ENCODE measurements around the gene CDH22. TPM values are rescaled to one million over a fixed set of nuclear protein-coding genes. Genes with fewer than 3 reads are reported as not detected.

CDH22 gene
- total and polyA plus RNA-seq, 9 of the 15 experiments (the other 6 are each of a cell fraction or from before 2014, with no cell fraction given), result 0.07 to 0.08 TPM; not detected in 7

DNA sequence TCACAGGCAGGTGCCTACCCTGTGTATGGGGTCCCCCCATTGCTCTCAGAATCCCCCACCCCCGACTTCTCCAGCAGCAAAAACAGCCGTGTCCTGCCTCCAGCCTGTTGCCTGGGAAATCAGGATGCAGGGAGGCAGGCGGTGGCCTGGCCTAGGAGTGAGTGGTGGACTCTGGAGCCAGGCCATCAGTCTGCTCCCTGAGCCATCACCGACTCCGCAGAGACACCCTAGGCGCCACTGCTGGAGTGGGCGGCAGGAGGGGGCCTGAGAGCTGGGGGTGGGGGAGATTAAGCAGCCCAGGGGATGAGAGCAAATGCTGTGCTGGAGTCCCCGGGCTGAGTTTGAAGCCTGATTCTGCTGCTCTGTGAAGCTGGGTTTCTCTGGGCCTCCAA lies 97.0 kb downstream of the CDH22 start:
- no peaks in the 10 kb centered on the region for H3K36me3 ChIP-seq (ENCODE audit: control insufficient read depth, insufficient read depth, low read length)
- H3K9me3 ChIP-seq (replicated peaks; ENCODE audit: control insufficient read depth, insufficient read depth, low read depth, low read length), result no peaks in the 10 kb centered on the region
- H3K4me2 ChIP-seq (ENCODE audit: insufficient read depth, low read length), result no peak overlapping the region
- no peaks in the 10 kb centered on the region for H3K79me2 ChIP-seq (ENCODE audit: control insufficient read depth, insufficient read depth, low read length)
- peaks cover 24 to 48% of the 10 kb centered on the region in 2 experiments for H3K27me3 ChIP-seq (ENCODE audit: control insufficient read depth in 2 of 2, insufficient read depth in 2 of 2, low read length in 2 of 2)
- intact Hi-C loops (cut with micrococcal nuclease), result no loop called here
- H2AFZ ChIP-seq (ENCODE audit: low read depth, low read length), result no peak overlapping the region
- peaks cover 20 to 29% of the 10 kb centered on the region in 2 experiments; a peak in 4 of 5 replicates for H3K4me1 ChIP-seq (replicated peaks in 1 of 2; ENCODE audit: control insufficient read depth in 2 of 2, insufficient read depth in 2 of 2, low read length in 2 of 2)
- CTCF ChIA-PET (ENCODE audit: low intra/inter-chr PET ratio), result no interaction called here
- no peak overlapping the region for H3K4me3 ChIP-seq
- H3K27ac ChIP-seq (ENCODE audit: extremely low read depth, low read depth, low read length), result no peak overlapping the region
- POLR2A ChIA-PET, result interaction anchor here (0.6 kb wide), 1 partner anchor 23 kb away, joined by 3 read pairs; no protein-coding TSS in a partner anchor
- in situ Hi-C loops (cut with MboI), result no loop called here
- no TSS peak for BruUV-seq (replicated peaks)
- H3K9me1 ChIP-seq (ENCODE audit: control insufficient read depth, insufficient read depth, low read length), result no peaks in the 10 kb centered on the region
- WGBS (ENCODE audit: insufficient coverage, low coverage, missing lambda C conversion rate), result 0% methylated on average over 6 of the region's 8 CpGs
- peaks cover 20% of the 10 kb centered on the region for H4K20me1 ChIP-seq (replicated peaks; ENCODE audit: control insufficient read depth, insufficient read depth, low read length)
- DNase-seq (ENCODE audit: extremely low read depth in 1 of 4, low spot score in 3 of 4), result no peak
- H3K9ac ChIP-seq (ENCODE audit: insufficient read depth in 1 of 2, low read depth in 2 of 2, low read length in 2 of 2), result no peak overlapping the region
- no peak for ATAC-seq
- no peak for FAIRE-seq
- TF ChIP-seq, protein P1, sequence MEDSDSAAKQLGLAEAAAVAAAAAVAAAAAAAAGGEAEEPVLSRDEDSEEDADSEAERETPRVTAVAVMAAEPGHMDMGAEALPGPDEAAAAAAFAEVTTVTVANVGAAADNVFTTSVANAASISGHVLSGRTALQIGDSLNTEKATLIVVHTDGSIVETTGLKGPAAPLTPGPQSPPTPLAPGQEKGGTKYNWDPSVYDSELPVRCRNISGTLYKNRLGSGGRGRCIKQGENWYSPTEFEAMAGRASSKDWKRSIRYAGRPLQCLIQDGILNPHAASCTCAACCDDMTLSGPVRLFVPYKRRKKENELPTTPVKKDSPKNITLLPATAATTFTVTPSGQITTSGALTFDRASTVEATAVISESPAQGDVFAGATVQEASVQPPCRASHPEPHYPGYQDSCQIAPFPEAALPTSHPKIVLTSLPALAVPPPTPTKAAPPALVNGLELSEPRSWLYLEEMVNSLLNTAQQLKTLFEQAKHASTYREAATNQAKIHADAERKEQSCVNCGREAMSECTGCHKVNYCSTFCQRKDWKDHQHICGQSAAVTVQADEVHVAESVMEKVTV (CRISPR knock-in tag; IDR thresholded peaks at IDR 0.05), result no peak
- TF ChIP-seq SUPT5H (IDR thresholded peaks at IDR 0.05), result no peak
- no peak for TF ChIP-seq IFI16 (CRISPR knock-in tag; IDR thresholded peaks at IDR 0.05)
- no peak for TF ChIP-seq SAFB2 (IDR thresholded peaks at IDR 0.05; ENCODE audit: borderline replicate concordance, low read depth, low read length, severe bottlenecking)
- TF ChIP-seq, protein P2, sequence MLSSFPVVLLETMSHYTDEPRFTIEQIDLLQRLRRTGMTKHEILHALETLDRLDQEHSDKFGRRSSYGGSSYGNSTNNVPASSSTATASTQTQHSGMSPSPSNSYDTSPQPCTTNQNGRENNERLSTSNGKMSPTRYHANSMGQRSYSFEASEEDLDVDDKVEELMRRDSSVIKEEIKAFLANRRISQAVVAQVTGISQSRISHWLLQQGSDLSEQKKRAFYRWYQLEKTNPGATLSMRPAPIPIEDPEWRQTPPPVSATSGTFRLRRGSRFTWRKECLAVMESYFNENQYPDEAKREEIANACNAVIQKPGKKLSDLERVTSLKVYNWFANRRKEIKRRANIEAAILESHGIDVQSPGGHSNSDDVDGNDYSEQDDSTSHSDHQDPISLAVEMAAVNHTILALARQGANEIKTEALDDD (IDR thresholded peaks at IDR 0.05), result no peak
- no peak for TF ChIP-seq ZNF347 (CRISPR knock-in tag; IDR thresholded peaks at IDR 0.05; ENCODE audit: low read depth)
- TF ChIP-seq, protein P3, sequence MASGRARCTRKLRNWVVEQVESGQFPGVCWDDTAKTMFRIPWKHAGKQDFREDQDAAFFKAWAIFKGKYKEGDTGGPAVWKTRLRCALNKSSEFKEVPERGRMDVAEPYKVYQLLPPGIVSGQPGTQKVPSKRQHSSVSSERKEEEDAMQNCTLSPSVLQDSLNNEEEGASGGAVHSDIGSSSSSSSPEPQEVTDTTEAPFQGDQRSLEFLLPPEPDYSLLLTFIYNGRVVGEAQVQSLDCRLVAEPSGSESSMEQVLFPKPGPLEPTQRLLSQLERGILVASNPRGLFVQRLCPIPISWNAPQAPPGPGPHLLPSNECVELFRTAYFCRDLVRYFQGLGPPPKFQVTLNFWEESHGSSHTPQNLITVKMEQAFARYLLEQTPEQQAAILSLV (tag; IDR thresholded peaks at IDR 0.05), result no peak
- TF ChIP-seq STAG1 (CRISPR knock-in tag; IDR thresholded peaks at IDR 0.05; ENCODE audit: borderline replicate concordance), result no peak
- TF ChIP-seq ZFP30 (CRISPR knock-in tag; IDR thresholded peaks at IDR 0.05; ENCODE audit: borderline replicate concordance), result no peak
